Fibroblast of lung (primary cell): ENCODE data around the gene VDAC2. TPM values are rescaled to one million over a fixed set of nuclear protein-coding genes. Genes with fewer than 3 reads are reported as not detected.

Experiments used
- DNase-seq, 2 donors: peaks; one replicate each; pipeline versions ENCODE4 v3.0.0 to v3.0.0-alpha.2; 2010; ENCODE audit warnings: low read depth in 2 of 2
- H2AFZ ChIP-seq: 2 replicates; pipeline ENCODE4 v1.5.1; 2012; ENCODE audit warnings: low read length, control low read depth, inconsistent platforms
- H3K27ac ChIP-seq: 2 replicates; pipeline ENCODE4 v1.5.1; 2011; ENCODE audit warnings: low read length, control low read depth; ENCODE audit not compliant: insufficient read depth
- H3K27me3 ChIP-seq: 2 replicates; pipeline ENCODE4 v1.5.1; 2011; ENCODE audit warnings: mild to moderate bottlenecking, low read length; ENCODE audit not compliant: control insufficient read depth, insufficient read depth
- H3K36me3 ChIP-seq: 2 replicates; pipeline ENCODE4 v1.5.1; 2011; ENCODE audit warnings: low read length; ENCODE audit not compliant: control insufficient read depth, insufficient read depth
- H3K4me1 ChIP-seq: 2 replicates; pipeline ENCODE4 v1.5.1; 2011; ENCODE audit warnings: low read length; ENCODE audit not compliant: control insufficient read depth, insufficient read depth; ENCODE audit errors: extremely low read depth
- H3K4me2 ChIP-seq: 2 replicates; pipeline ENCODE4 v1.5.1; 2011; ENCODE audit warnings: low read length, control low read depth; ENCODE audit not compliant: insufficient read depth; ENCODE audit errors: extremely low read depth
- H3K4me3 ChIP-seq, 4 experiments: fragments of 200-600 bp in 1 of 4; sonication (generic) in 1 of 4; replicated peaks in 1 of 4; 2 replicates each; pipeline ENCODE4 v1.5.1; 2011 to 2016; ENCODE audit warnings: low read length in 4 of 4, low read depth in 3 of 4, mild to moderate bottlenecking in 3 of 4, control low read depth in 2 of 4, inconsistent platforms in 1 of 4, mixed read lengths in 1 of 4; ENCODE audit not compliant: insufficient read depth in 1 of 4; ENCODE audit errors: control extremely low read depth in 1 of 4
- H3K79me2 ChIP-seq: 2 replicates; pipeline ENCODE4 v1.5.1; 2012; ENCODE audit warnings: mild to moderate bottlenecking, low read length, inconsistent platforms; ENCODE audit not compliant: control insufficient read depth, insufficient read depth
- H3K9ac ChIP-seq: 2 replicates; pipeline ENCODE4 v1.5.1; 2011; ENCODE audit warnings: mild to moderate bottlenecking, low read length, control low read depth; ENCODE audit not compliant: insufficient read depth
- H3K9me3 ChIP-seq: 2 replicates; pipeline ENCODE4 v1.5.1; 2012; ENCODE audit warnings: low read depth, low read length; ENCODE audit not compliant: control insufficient read depth, insufficient read depth
- H4K20me1 ChIP-seq: 2 replicates; pipeline ENCODE4 v1.5.1; 2011; ENCODE audit warnings: low read length; ENCODE audit not compliant: control insufficient read depth, insufficient read depth; ENCODE audit errors: extremely low read depth
- CTCF ChIP-seq, 2 donors: IDR thresholded peaks in 1 of 2; conservative IDR thresholded peaks in 1 of 2; 1 replicate in 1 of 2; 2 replicates in 1 of 2; pipeline ENCODE4 v1.5.1; 2011 to 2012; ENCODE audit warnings: low read length in 2 of 2, control low read depth in 1 of 2, inconsistent platforms in 1 of 2, low read depth in 1 of 2, mild to moderate bottlenecking in 1 of 2
- EZH2 ChIP-seq: IDR thresholded peaks from 2 replicates; pipeline ENCODE4 v1.5.1; 2012; ENCODE audit warnings: low read length, control low read depth, mild to moderate bottlenecking; ENCODE audit errors: missing control alignments
- polyA minus RNA-seq: library from RNA; depleted of rRNA, polyadenylated mRNA; stranded (reverse); fragments of >200 nt; gene quantifications from 2 replicates; pipeline ENCODE4 v1.2.3, GENCODE V29; 2011; ENCODE audit warnings: low replicate concordance
- polyA plus RNA-seq, 2 donors: library from polyadenylated mRNA; depleted of rRNA in 1 of 2; stranded (reverse) in 1 of 2; unstranded in 1 of 2; fragments of >200 nt; gene quantifications; 2 replicates each; pipeline ENCODE4 v1.2.1, GENCODE V29; 2011 to 2012; ENCODE audit warnings: missing spikeins in 1 of 2
- total RNA-seq: library from RNA; depleted of rRNA; stranded (reverse); fragments of >200 nt; gene quantifications from 2 replicates; pipeline ENCODE4 v1.2.1, GENCODE V29; 2014

VDAC2 gene
- total RNA-seq (145 and 151 TPM in 2 replicates), polyA plus RNA-seq (208 and 225 TPM in 2 replicates), polyA minus RNA-seq (38.6 and 41.2 TPM in 2 replicates)
- polyA plus RNA-seq (2012) = 217 and 249 TPM in 2 replicates

GRCh38 chr10:75210282-75211006, at the start of gene VDAC2:
VDAC2 (plus strand) TSS chr10:75210796; CDS start chr10:75211159, 363 bp downstream.
- peak within 1 kb of the TSS; percentile 81 to 94 (median 88) for H3K4me3 ChIP-seq
- H3K27me3 ChIP-seq = no peaks in the 10 kb centered on the region
- peaks cover 39% of the 10 kb centered on the region for H3K79me2 ChIP-seq
- no peaks in the 10 kb centered on the region for H3K9me3 ChIP-seq
- TF ChIP-seq CTCF (conservative IDR thresholded peaks at IDR 0.05 in 1 of 2, IDR thresholded peaks at IDR 0.05 in 1 of 2; ENCODE audit: low read depth in 1 of 2, low read length in 2 of 2) = no peak
- no peak for TF ChIP-seq EZH2
- H3K9ac ChIP-seq = peak within 1 kb of the TSS; percentile 86
- H4K20me1 ChIP-seq = no peaks in the 10 kb centered on the region
- peaks cover 6% of the 10 kb centered on the region for H3K36me3 ChIP-seq
- peaks cover 11% of the 10 kb centered on the region for H3K4me1 ChIP-seq
- DNase-seq = peak; percentile 76 to 87
- H3K4me2 ChIP-seq = peak within 1 kb of the TSS; percentile 91
- H2AFZ ChIP-seq = no peak within 1 kb of the TSS
- H3K27ac ChIP-seq = peak within 1 kb of the TSS; percentile 98

- Histone ChIP-seq H3K79me2 (no peaks in the 10 kb centered on the region), H2AFZ (no peak overlapping the region), H3K4me3 (no peak overlapping the region), H3K4me2 (no peak overlapping the region), H3K9ac (no peak overlapping the region), H3K36me3 (no peaks in the 10 kb centered on the region), H3K4me1 (no peaks in the 10 kb centered on the region), H4K20me1 (no peaks in the 10 kb centered on the region), H3K9me3 (no peaks in the 10 kb centered on the region), H3K27ac (no peak overlapping the region), H3K27me3 (no peaks in the 10 kb centered on the region)
- TF ChIP-seq CTCF (conservative IDR thresholded peaks at IDR 0.05 in 1 of 2, IDR thresholded peaks at IDR 0.05 in 1 of 2; ENCODE audit: low read depth in 1 of 2, low read length in 2 of 2) = no peak
- TF ChIP-seq EZH2 = no peak
- DNase-seq = peak in 1 of 2 donors; percentile 67
These were observed 44.6 kb upstream of the VDAC2 start for GRCh38 chr10:75165684-75166622.

GRCh38 chr10:75166623-75166972, 44.0 kb upstream of the VDAC2 start:
- Histone ChIP-seq H3K4me2 (no peak overlapping the region), H3K9me3 (no peaks in the 10 kb centered on the region), H3K27ac (no peak overlapping the region), H3K27me3 (no peaks in the 10 kb centered on the region), H4K20me1 (no peaks in the 10 kb centered on the region), H3K9ac (no peak overlapping the region), H3K4me3 (no peak overlapping the region), H2AFZ (no peak overlapping the region), H3K36me3 (no peaks in the 10 kb centered on the region), H3K79me2 (no peaks in the 10 kb centered on the region), H3K4me1 (no peaks in the 10 kb centered on the region)
- TF ChIP-seq EZH2 (no peak), CTCF (conservative IDR thresholded peaks at IDR 0.05 in 1 of 2, IDR thresholded peaks at IDR 0.05 in 1 of 2; ENCODE audit: low read depth in 1 of 2, low read length in 2 of 2) (no peak)
- DNase-seq = no peak
